Thyroid gland (tissue), 4 donors: ENCODE data around the gene LRRC4C.

Experiments
- POLR2A ChIP-seq, 2 donors: fragments of 450-650 bp; IDR thresholded peaks; one replicate each; pipeline ENCODE4 v1.6.1; 2017; ENCODE audit warnings: antibody characterized with exemption in 2 of 2, mild to moderate bottlenecking in 2 of 2, moderate library complexity in 1 of 2
- TF ChIP-seq, protein P1 (sequence below), 6 experiments: fragments of 200-600 bp in 3 of 6; fragments of 450-650 bp in 3 of 6; sonication (generic) in 3 of 6; IDR thresholded peaks; one replicate each; pipeline ENCODE4 v1.5.1; 2016 to 2019; ENCODE audit warnings: antibody characterized with exemption in 6 of 6, mild to moderate bottlenecking in 2 of 6, inconsistent platforms in 1 of 6, moderate library complexity in 1 of 6

DNA sequence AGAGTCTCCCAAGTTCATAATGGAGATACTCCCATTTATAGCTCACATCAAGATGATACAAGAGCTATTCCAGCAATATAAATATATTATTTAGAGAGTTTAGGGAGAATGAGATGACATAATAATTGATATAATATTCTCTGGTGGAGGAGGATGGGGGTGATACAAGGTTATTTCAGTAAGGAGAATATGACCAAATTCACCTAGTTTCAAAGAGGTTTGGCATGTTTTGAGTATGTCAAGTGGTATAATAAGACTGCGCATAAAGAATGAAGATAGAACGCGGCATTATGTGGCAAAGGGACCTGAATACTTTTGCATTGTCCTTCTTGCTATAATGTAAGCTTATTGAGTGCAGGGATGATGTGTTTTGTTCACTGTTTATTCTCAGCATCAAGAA, 1283.5 kb downstream of the LRRC4C start:
- TF ChIP-seq, protein P1, sequence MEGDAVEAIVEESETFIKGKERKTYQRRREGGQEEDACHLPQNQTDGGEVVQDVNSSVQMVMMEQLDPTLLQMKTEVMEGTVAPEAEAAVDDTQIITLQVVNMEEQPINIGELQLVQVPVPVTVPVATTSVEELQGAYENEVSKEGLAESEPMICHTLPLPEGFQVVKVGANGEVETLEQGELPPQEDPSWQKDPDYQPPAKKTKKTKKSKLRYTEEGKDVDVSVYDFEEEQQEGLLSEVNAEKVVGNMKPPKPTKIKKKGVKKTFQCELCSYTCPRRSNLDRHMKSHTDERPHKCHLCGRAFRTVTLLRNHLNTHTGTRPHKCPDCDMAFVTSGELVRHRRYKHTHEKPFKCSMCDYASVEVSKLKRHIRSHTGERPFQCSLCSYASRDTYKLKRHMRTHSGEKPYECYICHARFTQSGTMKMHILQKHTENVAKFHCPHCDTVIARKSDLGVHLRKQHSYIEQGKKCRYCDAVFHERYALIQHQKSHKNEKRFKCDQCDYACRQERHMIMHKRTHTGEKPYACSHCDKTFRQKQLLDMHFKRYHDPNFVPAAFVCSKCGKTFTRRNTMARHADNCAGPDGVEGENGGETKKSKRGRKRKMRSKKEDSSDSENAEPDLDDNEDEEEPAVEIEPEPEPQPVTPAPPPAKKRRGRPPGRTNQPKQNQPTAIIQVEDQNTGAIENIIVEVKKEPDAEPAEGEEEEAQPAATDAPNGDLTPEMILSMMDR (IDR thresholded peaks at IDR 0.05), result no peak
- no peak for TF ChIP-seq POLR2A (IDR thresholded peaks at IDR 0.05)
